Right kidney (tissue), 9 donors: ENCODE results near the gene EEIG1.
"Not testable (repeated sequence)": the region's sequence is repeated elsewhere in the genome, so short reads cannot be mapped to it uniquely, and the experiment has no call there.

Experiments used
- DNase-seq: peaks from one replicate; pipeline ENCODE4 v3.0.0-alpha.2; 2016
- long read RNA-seq, 8 donors: transcript quantifications; one replicate each; lab custom pipeline, GENCODE V29; 2026

EEIG1 gene
- long read RNA-seq, donor 1, full-length matches to known transcripts: 2 of 2 reads
- long read RNA-seq, donor 1, partial matches to known transcripts: 0 of 2 reads
- long read RNA-seq, donor 1, other reads (novel, unspliced or antisense): 0 of 2 reads
- long read RNA-seq, donor 2, full-length matches to known transcripts: 4 of 4 reads
- long read RNA-seq, donor 2, partial matches to known transcripts: 0 of 4 reads
- long read RNA-seq, donor 2, other reads (novel, unspliced or antisense): 0 of 4 reads
- long read RNA-seq, donor 3, full-length matches to known transcripts: 3 of 3 reads
- long read RNA-seq, donor 3, partial matches to known transcripts: 0 of 3 reads
- long read RNA-seq, donor 3, other reads (novel, unspliced or antisense): 0 of 3 reads
- long read RNA-seq, donor 4, full-length matches to known transcripts: 4 of 4 reads
- long read RNA-seq, donor 4, partial matches to known transcripts: 0 of 4 reads
- long read RNA-seq, donor 4, other reads (novel, unspliced or antisense): 0 of 4 reads
- long read RNA-seq, donor 5, full-length matches to known transcripts: 2 of 2 reads
- long read RNA-seq, donor 5, partial matches to known transcripts: 0 of 2 reads
- long read RNA-seq, donor 5, other reads (novel, unspliced or antisense): 0 of 2 reads
- long read RNA-seq, donor 6, full-length matches to known transcripts: 3 of 8 reads
- long read RNA-seq, donor 6, partial matches to known transcripts: 5 of 8 reads
- long read RNA-seq, donor 6, other reads (novel, unspliced or antisense): 0 of 8 reads
- long read RNA-seq, donor 7, full-length matches to known transcripts: 14 of 28 reads
- long read RNA-seq, donor 7, partial matches to known transcripts: 14 of 28 reads
- long read RNA-seq, donor 7, other reads (novel, unspliced or antisense): 0 of 28 reads
- long read RNA-seq, donor 8, full-length matches to known transcripts: 10 of 10 reads
- long read RNA-seq, donor 8, partial matches to known transcripts: 0 of 10 reads
- long read RNA-seq, donor 8, other reads (novel, unspliced or antisense): 0 of 10 reads

- peak; percentile 95 for DNase-seq
Observed at GRCh38 chr9:127980706-127981558, at the start of gene EEIG1. TSS of gene EEIG1 (minus strand) at chr9:127980989. CDS start at chr9:127980137, 852 bp downstream.

DNA sequence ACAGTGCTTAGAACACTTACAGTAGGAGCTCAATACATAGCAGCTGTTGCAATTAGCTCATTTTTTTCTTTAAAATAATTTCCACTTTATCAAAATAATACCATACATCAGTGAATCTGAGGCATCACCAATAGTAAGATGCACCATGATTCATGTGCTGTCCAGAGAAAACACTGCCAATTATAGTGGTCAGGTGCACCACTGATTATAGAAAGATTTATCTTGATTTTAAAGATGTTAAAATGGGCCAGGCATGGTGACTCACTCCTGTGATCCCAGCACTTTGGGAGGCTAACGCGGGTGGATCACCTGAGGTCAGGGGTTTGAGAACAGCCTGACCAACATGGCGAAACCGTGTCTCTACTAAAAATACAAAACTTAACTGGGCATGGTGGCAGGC lies 46.9 kb upstream of the EEIG1 start:
- no peak for DNase-seq

DNA sequence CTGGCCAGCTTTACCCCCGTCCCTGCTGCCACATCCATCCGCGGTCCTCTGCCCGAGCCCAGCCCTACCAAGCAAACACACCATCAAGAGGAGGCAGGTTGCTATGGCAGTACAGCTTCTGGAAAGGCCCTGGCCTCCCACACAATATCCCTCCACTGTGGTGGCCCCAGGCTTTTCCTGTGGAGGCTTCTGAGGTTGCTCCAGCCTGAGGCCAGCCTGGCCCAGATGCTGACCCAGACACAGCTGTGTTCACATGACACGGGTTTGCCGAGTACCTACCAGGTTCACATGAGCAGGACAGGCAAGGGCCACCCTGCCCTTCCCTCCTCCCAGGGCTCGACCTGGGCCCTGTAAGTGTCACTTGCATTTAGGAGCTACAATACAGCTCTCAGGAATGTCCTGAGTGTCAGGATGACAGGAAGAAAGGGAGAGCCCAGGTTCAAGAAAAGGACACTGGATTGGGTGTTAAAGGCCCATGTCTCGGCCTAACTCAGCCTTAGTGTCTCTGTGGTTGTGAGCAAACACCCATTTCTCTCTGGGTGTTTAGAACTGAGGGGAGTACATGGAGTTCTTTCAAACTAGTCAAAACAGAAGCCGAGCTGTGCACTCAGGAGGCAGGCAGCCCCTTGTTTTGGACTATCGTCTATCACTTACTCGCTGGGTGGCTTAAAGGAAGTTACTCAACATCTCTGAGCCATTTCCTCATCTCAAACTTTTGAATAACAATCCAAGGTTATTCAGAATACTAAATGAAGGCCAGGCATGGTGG lies 46.2 kb upstream of the EEIG1 start:
- DNase-seq: no peak

DNA sequence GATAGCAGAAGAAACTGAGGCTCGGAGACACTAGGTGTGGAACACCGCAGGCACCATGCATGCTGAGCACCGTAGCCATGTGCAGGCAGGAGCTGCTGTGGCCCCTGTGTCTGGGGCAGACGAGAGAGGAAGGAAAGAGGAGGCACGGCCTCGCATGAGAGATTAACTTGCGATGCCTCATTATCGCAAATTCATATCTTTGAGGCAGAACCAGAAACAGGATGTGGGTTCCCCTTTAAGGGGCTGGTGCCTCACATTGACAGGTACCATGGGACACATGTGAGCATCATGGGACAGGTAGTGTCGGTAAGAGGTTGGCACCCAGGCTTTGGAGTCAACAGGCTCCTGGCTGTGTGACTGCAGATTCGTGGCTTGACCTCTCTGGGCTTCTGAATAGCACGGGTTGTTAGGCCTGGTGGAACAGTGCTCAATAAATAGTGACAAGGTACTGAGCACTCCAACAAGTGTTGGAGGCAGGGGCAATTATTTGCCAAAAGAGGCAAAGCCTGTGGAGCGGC lies 45.5 kb upstream of the EEIG1 start:
- no peak for DNase-seq

DNA sequence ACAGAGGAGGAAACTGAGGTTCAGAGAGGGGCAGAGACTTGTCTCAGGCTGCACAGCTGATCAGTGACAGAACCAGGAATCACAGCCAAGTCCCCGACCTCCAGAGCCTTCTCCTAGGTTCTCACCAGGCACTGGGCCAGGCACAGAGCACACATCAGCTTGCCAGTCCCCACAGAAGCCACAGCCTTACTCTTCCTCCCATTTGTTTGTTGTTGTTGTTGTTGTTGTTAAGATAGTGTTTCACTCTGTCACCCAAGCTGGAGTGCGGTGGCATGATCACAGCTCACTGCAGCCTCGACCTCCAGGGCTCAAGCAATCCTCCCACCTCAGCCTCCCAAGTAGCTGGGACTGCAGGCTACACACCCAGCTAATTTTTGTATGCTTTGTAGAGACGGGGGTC lies 44.9 kb upstream of the EEIG1 start:
- no peak for DNase-seq

DNA sequence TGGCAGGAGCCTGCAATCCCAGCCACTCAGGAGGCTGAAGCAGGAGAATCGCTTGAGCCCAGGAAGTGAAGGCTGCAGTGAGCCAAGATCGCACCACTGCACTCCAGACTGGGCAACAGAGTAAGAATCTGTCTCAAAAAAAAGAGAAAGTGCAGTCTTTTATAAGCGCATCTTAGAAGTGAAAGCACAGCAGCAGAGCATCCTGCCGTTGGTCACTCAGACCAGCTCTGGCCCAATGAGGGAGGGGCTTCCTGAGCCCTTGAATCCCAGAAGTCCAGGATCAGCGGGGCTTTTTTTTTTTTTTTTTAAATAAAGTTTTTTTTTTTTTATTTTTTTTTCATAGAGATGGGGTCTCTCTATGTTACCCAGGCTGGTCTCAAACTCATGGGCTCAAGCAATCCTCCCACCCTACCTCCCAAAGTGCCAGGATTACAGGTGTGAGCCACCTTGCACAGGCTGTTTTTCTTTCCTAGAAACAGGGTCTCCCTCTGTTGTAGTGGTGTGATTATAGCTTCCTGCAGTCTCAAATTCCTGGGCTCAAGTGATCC lies 44.0 kb upstream of the EEIG1 start:
- DNase-seq: no peak

- DNase-seq: not testable (repeated sequence)
Observed at GRCh38 chr9:128023671-128024070, 42.9 kb upstream of the EEIG1 start.

DNA sequence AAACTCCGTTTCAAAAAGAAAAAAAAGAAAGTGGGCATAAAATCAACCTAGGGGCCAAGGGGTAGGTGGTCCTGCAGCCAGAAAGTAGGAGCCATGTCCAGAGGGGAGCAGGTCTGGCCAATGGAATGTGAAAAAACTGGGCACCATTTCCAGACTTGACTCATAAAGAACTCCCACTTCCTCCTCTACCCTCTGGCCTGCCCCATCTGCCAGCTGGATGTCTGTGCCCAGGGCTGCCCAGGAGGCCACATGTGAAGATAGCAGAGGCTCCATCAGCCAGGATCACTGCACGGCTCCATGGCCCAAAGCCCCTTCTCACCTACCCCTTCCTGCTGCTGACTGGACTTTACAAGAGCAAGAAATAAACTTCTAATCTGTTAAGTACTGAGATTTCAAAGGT lies 42.1 kb upstream of the EEIG1 start:
- DNase-seq: no peak

DNA sequence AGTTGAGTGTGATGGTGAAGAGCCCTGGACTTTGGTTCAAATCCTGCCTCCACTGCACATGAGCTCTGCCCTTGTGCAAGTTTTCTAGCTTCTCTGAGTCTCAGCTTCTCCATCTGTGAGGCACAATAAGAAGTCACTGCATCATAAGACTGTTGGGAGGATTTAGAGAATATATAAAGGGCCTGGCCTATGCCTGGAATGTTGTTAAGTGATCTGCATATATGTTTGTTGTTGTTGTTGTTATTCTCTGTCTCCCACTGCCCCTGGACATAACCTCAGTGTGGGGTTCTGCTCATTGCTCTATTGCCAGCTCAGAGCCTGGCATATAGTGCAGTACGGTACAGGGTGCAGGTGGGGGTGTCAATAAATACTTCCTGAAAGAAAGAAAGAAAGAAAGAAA lies 40.3 kb upstream of the EEIG1 start:
- DNase-seq: no peak

DNA sequence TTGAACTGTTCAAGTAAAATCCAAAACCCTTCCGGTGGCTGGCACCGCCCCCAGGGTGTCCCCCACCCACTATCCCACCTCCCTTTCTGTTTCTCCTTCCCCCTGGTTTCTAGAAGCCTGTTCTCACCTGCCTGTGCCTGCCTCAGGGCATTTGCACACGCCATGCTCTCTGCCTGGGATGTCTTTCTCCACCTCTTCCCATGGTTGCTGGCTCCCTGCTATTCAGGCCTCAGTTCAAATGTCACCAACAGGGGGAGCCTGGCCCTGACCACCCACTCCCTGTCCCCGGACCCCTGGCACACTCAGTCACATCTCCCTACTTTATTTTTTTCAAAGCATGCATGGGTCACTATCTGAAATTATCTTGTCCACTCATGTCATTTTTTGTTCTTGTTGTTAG lies 39.9 kb upstream of the EEIG1 start:
- no peak for DNase-seq

- DNase-seq: no peak
Observed at GRCh38 chr9:128015696-128016095, 34.9 kb upstream of the EEIG1 start.

GRCh38 chr9:128011071-128011817 lies 30.5 kb upstream of the EEIG1 start:
- no peak for DNase-seq

DNA sequence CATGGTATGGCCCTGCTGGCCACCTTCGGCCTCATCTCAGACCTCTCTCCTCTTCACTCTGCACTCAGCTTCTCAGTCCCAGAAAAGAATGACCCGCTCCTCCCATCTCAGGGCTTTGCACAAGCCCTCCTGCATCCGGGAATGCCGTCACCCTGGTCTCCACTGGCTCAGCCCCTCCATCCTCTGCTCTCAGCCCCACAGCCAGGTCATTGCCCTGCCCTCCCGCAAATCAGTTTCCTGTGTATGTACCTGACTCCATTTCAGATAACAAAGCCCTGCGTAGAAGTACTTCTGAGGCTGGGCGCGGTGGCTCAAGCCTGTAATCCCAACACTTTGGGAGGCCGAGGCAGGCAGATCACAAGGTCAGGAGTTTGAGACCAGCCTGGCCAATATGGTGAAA lies 28.9 kb upstream of the EEIG1 start:
- DNase-seq: no peak

GRCh38 chr9:128008171-128008570 lies 27.4 kb upstream of the EEIG1 start:
- DNase-seq: no peak

- DNase-seq: peak; percentile 68
Observed at GRCh38 chr9:128007566-128008138, 26.9 kb upstream of the EEIG1 start.

- no peak for DNase-seq
Observed at GRCh38 chr9:128006332-128006996, 25.7 kb upstream of the EEIG1 start.

DNA sequence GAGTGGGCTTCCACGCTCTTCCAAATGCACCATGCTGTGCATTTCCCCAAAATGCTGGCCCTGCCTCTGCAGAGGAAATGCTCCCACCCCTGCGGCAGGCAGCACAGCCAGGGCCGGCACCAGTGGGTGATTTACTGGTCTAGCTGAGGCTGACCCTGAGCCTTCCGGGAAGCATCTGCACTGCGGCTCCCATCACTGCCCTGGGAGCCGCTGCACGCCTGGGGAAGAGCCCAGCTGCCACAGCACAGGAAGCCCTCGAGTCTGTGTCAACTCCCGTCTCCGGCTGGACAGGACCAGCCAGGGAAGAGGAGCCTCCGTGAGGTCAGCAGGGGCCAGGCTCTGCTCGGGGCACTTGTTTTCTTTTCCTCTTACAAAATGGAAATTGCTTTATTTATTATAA lies 25.1 kb upstream of the EEIG1 start:
- DNase-seq: peak; percentile 48

GRCh38 chr9:128003966-128004604 lies 23.3 kb upstream of the EEIG1 start:
- DNase-seq: no peak

- no peak for DNase-seq
Observed at GRCh38 chr9:128002959-128003358, 22.2 kb upstream of the EEIG1 start.
